ENCODE measurements around the gene RAB40B.

RAB40B gene

DNA sequence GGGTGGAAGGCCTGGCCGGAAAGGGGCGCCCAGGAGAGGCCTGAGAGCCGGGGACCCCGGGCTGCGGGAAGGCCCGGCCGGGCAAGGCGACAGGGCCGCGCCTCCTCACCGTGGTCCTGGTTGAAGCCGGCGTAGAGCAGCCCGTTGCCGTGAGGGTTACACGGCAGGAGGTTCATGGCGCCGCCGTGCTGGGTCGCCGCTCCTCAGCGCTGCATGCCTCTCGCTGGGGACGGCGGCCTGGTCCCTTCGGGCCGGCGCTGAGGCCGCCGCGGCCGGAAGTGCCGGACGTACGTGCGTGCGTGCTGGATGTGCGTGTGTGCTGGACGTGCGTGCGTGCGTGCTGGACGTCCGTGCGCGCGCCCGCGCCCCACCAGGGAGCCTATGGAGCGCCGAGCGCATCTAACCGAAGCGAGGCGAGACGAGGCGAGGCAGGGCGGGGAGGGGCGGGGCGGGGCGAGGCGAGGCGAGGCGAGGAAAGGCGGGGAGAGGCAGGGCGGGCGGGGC is 50.3 kb downstream of the RAB40B start, which contains the start of gene WDR45B:
Gene WDR45B (minus strand): TSS at position 280 of the 504 bp plus-strand sequence. CDS start 104 bp downstream, at position 176.
- DNase-seq = peak; percentile 94

DNA sequence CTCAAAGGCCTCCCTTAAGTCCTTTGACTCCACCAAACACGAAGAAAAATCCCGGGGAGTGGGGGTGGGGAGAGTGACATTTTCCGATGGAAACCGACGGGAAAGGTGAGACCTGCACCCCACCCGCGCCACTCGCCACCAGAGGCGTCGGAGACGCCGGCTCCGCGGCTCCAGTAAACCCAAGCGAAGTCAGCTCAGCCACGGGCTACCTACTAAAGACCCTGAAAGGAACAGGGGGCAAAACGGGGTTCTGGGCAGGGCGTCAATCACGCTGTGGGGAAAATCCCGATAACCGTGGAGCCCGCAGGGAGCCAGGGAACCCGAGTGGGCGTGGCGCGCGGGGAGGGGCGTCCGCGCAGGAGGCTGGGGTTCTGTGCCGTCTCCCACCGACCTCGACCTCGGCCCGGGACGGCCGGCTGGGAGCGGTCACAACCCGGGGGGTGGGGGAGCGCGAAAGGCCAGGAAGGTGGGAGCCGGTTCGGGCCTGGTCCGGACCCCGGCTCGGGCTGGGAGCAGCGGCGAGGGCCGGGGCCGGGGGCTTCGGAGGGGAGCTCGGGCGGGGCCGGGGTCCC is 50.8 kb downstream of the RAB40B start:
- DNase-seq = peak; percentile 66

GRCh38 chr17:82645516-82645915 is 53.0 kb downstream of the RAB40B start:
- no peak for DNase-seq

DNA sequence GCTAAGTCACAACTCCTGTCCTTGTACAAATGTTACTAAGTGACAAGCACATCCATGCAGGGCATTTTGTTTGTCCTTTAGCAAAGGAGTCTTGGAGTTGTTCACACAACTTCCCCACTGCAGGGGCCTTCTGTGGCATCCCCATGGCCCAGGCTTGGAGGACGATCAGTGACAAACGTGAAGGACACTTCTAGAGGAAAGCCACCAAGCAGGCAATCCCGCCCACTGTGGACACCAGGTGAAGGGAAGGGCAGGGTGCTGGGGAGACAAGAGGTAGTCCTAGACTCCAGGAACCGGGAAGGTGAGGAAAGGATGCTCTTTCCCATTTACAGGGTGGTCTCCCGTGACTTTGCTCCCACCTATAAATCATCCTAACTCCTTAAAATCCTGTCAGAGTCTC is 54.4 kb downstream of the RAB40B start:
- no peak for DNase-seq

- DNase-seq = no peak
These were observed 56.5 kb downstream of the RAB40B start for GRCh38 chr17:82642022-82642421.

DNA sequence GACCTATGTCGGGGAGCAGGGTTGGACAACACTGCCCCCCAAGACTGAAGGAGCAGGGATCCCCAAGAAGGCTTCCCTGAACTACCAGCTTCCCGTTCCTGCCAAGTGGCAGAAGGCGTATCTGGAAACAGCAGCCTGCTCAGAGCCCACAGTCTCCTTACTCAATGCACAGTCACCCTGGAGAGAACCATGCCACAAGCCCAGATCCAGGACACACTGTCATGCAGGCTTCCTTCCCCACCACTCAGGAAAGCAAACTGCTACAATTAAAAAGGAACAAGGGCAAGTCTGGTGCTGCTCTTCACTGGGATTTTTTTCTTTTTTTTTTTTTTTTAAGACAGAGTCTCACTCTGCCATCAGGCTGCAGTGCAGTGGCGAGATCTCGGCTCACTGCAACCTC is 58.5 kb downstream of the RAB40B start:
- DNase-seq = no peak

DNA sequence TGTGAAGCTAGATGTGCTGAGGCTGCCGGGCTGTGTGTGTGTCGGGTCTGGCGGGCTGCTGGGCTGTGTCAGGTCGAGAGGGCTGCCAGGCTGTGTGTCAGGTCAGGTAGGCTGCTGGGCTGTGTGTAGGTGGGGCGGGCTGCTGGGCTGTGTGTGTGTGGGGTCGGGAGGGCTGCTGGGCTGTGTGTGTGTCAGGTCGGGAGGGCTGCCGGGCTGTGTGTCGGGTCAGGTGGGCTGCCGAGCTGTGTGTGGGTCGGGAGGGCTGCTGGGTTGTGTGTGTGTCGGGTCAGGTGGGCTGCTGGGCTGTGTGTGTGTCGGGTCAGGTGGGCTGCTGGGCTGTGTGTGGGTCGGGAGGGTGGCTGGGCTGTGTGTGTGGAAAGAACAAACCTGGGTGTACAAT is 58.9 kb downstream of the RAB40B start:
- no peak for DNase-seq

DNA sequence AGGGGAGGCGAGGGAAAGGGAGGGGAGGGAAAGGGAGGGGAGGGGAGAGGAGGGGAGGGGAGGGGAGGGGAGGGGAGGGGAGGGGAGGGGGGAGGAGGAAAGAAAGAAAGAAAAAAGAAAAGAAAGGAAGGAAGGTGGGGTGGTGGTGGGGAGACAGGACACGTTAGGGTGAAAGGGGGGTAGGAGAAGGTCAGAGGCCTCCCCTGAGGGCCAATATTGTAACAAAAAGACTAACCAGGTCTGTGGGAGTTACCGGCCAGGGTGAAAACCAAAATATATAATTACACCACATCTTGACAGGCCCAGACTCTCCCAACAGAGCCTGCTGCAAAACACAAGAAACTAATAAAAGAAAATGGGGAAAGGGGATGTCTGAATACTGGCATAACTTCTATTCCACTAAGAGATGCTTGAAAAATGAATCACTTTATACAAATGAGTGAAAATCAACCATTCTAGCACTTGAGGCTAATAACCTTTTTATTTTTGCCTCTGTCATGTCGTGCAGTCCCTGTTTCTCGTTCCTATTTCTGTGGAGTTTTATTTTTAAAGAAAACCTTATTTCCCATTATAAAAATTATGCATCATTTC is 60.2 kb downstream of the RAB40B start:
- no peak for DNase-seq

GRCh38 chr17:82636626-82637598 is 61.6 kb downstream of the RAB40B start:
- DNase-seq = no peak

DNA sequence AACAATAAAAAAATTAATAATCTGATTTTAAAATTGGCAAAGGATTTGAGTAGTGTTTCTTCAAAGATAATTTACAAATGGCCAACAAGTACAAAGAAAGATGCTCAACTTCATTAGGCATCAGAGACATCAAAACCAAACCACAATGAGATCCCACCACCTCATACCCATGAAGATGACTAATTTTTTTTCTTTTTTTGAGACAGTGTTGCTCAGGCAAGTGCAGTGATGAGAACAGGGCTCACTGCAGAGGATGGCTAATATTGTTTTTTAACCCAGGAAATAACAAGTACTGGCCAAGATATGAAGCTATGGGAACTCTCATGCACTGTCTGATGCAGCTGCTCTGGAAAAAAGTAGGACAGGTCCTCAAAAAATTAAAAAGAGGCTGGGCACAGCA is 65.2 kb downstream of the RAB40B start:
- no peak for DNase-seq

DNA sequence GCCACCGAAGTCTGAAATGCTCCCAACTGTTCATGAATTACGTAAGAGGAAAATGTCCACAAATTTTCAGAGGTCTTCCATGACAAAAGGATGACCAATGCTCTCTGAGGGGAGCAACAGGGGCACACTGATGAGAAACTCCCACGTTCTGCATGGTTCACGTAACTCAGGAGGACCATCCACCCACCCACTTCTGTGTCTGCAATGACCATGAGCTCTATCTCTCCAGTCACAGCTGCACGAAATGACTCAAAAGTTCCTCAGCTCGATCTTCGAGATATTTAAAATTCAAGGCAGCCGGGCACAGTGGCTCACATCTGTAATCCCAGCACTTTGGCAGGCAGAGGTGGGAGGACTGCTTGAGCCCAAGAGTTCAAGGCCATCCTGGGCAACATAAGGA is 66.0 kb downstream of the RAB40B start:
- no peak for DNase-seq

DNA sequence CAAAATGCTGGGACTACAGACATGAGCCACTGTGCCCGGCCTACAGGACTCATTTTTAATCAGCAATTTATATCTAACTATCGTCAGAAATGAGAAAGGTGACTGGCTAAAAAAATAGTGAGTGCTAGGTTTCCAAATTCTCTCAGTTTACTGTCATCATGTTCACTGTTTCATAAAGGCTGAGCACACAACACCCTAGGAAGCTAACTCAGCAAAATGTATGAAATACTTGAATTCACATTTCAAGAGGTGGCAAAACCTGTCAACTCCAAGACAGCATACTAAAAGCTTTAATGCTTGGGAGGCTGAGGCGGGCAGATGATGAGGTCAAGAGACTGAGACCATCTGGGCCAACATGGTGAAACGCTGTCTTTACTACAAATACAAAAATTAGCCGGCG is 67.0 kb downstream of the RAB40B start:
- no peak for DNase-seq

- DNase-seq = no peak
These were observed 68.3 kb downstream of the RAB40B start for GRCh38 chr17:82630212-82630611.

DNA sequence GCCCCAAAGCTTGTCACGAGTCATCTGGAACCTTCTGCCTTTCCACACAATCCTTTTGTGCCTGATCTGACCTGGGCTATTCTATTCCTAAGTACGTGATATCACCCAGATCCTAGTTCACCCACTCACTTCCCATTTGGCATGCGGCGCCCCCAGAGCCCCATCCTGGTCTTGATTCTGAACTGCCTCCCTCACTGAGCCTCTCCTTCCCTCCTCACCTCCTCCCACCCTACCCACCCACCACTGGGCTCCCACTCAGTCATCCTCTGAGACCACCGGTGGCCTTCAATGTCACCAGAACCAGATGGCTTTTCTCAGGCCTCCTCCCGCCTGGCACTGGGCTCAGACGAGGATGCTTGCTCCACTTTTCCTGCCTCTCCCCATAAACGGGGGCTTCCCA is 68.8 kb downstream of the RAB40B start:
- no peak for DNase-seq

GRCh38 chr17:82627405-82627804 is 71.1 kb downstream of the RAB40B start:
- no peak for DNase-seq

- no peak for DNase-seq
These were observed 74.8 kb downstream of the RAB40B start for GRCh38 chr17:82623707-82624106.

DNA sequence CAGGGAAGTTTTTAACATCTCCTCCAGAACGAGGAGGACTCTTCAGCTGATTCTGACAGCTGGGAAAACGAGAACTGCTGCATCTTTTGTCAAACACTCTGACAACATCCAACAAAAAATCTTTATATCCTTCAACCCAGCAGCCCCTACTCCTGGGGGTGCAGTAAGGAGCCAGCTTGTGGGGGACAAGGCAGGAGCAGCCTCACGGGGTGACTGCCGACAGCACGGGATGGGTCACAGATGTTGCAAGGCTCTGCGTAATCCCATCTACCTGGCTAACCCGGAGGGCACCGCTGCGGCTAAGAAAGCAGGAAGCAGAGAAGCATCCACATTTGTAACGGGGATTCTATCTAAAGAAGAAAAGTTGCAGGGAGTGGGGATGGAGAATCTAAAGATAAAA is 78.9 kb downstream of the RAB40B start:
- DNase-seq = no peak

- no peak for DNase-seq
These were observed 79.3 kb downstream of the RAB40B start for GRCh38 chr17:82619211-82619610.

- DNase-seq = no peak
These were observed 82.3 kb downstream of the RAB40B start for GRCh38 chr17:82616021-82616711.

DNA sequence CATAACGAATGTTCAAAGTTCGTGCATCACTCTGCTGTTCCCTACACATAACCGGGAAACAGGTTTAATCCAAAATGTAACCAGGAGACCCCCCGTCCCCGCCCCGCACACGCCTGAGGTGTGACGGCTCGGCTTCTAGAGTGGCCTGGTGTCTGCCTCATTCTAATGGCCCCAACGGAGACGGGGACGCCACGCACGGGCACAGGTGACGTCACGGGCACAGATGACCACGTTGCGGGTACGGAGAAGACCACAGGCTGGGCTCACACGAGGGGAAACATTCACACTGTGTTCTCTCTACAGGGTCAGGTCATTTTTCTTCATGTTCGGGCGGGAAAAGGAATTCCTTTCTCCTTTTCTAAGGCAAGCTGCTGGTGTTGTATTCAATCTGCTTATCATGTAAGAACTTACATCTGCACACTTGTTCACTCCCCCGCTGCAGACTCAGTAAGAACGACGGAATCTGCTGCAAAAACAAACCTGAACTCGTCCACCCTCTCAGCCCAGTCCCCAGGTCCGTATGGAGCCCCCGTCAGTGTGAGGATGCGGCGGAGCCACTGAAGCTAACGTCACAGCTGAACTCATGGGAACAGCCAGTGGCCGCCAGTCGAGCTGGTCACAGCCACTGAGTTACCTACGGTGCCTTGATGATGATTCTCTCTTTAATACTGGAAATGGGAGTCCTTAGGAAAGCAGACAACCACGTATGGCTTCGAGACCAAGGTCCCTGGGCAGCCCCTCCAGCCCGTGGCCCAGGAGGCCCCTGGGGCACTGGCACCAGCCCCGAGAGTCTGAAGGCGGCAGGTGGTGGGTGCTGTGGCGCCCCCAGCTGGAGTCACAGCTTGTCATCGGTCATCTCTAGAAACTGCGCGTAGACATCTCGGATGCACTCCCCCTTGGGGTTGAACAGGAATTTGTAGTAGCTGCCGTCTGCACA is 83.1 kb downstream of the RAB40B start:
- no peak for DNase-seq

GRCh38 chr17:82614095-82614631 is 84.3 kb downstream of the RAB40B start:
- DNase-seq = no peak
